Measurements from ENCODE around the gene DRC3.
"Not testable (repeated sequence)": the region's sequence is repeated elsewhere in the genome, so short reads cannot be mapped to it uniquely, and the experiment has no call there.

DRC3 gene

GRCh38 chr17:17942846-17943245, 29.8 kb upstream of the DRC3 start:
- DNase-seq (ENCODE audit: low spot score) = no peak

- no peak for DNase-seq (ENCODE audit: low spot score)
Measured at GRCh38 chr17:17943281-17943984, 29.2 kb upstream of the DRC3 start.

- no peak for DNase-seq (ENCODE audit: low spot score)
Measured at GRCh38 chr17:17944242-17944641, 28.4 kb upstream of the DRC3 start.

- no peak for DNase-seq (ENCODE audit: low spot score)
Measured at GRCh38 chr17:17944743-17945142, 27.9 kb upstream of the DRC3 start.

- DNase-seq (ENCODE audit: low spot score) = no peak
Measured at GRCh38 chr17:17946093-17946492, 26.6 kb upstream of the DRC3 start.

GRCh38 chr17:17947309-17947708, 25.4 kb upstream of the DRC3 start:
- DNase-seq (ENCODE audit: low spot score) = no peak

GRCh38 chr17:17947966-17948365, 24.7 kb upstream of the DRC3 start:
- peak; percentile 39 for DNase-seq (ENCODE audit: low spot score)

GRCh38 chr17:17950347-17950746, 22.3 kb upstream of the DRC3 start:
- DNase-seq (ENCODE audit: low spot score) = no peak

GRCh38 chr17:17950806-17951205, 21.9 kb upstream of the DRC3 start:
- DNase-seq (ENCODE audit: low spot score) = no peak

GRCh38 chr17:17951524-17951923, 21.1 kb upstream of the DRC3 start:
- DNase-seq (ENCODE audit: low spot score) = no peak

GRCh38 chr17:17952691-17953090, 20.0 kb upstream of the DRC3 start:
- DNase-seq (ENCODE audit: low spot score) = no peak

- no peak for DNase-seq (ENCODE audit: low spot score)
Measured at GRCh38 chr17:17954079-17954478, 18.6 kb upstream of the DRC3 start.

- not testable (repeated sequence) for DNase-seq (ENCODE audit: low spot score)
Measured at GRCh38 chr17:17955790-17956341, 16.8 kb upstream of the DRC3 start.

- no peak for DNase-seq (ENCODE audit: low spot score)
Measured at GRCh38 chr17:17957584-17957916, 15.1 kb upstream of the DRC3 start.

GRCh38 chr17:17958982-17959381, 13.7 kb upstream of the DRC3 start:
- DNase-seq (ENCODE audit: low spot score) = no peak

- no peak for DNase-seq (ENCODE audit: low spot score)
Measured at GRCh38 chr17:17959520-17960361, 12.9 kb upstream of the DRC3 start.

- no peak for DNase-seq (ENCODE audit: low spot score)
Measured at GRCh38 chr17:17960500-17961030, 12.1 kb upstream of the DRC3 start.

GRCh38 chr17:17963066-17963465, 9.6 kb upstream of the DRC3 start:
- DNase-seq (ENCODE audit: low spot score) = no peak

- DNase-seq (ENCODE audit: low spot score) = no peak
Measured at GRCh38 chr17:17963694-17964436, 8.8 kb upstream of the DRC3 start.

- no peak for DNase-seq (ENCODE audit: low spot score)
Measured at GRCh38 chr17:17964710-17965109, 8.0 kb upstream of the DRC3 start.

GRCh38 chr17:17965152-17965721, 7.4 kb upstream of the DRC3 start:
- DNase-seq (ENCODE audit: low spot score) = no peak

- no peak for DNase-seq (ENCODE audit: low spot score)
Measured at GRCh38 chr17:17966399-17966798, 6.3 kb upstream of the DRC3 start.

Data from COLO829 (cell line).